Right atrium auricular region (tissue), 2 donors: ENCODE measurements around the gene IGFBP6. TPM values are rescaled to one million over a fixed set of nuclear protein-coding genes. Genes with fewer than 3 reads are reported as not detected.

Experiments
- DNase-seq: peaks from one replicate; pipeline ENCODE4 v3.0.0-alpha.2; 2019; ENCODE audit warnings: low spot score
- H3K27ac ChIP-seq, 2 donors: fragments of 200-600 bp; sonication (generic); 1 replicate in 1 of 2; 2 replicates in 1 of 2; pipeline ENCODE4 v1.5.1; 2016 to 2019
- H3K27me3 ChIP-seq, 2 donors: fragments of 200-600 bp; sonication (generic); one replicate each; pipeline versions ENCODE4 v1.5.1 to v1.6.0; 2017 to 2019
- H3K36me3 ChIP-seq: fragments of 200-600 bp; sonication (generic); one replicate; pipeline ENCODE4 v1.5.1; 2016
- H3K4me1 ChIP-seq, 2 donors: fragments of 200-600 bp; sonication (generic); one replicate each; pipeline versions ENCODE4 v1.5.1 to v1.6.0; 2017 to 2019
- H3K4me3 ChIP-seq, 2 donors: fragments of 200-600 bp; sonication (generic); 1 replicate in 1 of 2; 2 replicates in 1 of 2; pipeline ENCODE4 v1.5.1; 2017 to 2019; ENCODE audit warnings: mild to moderate bottlenecking in 1 of 2, moderate library complexity in 1 of 2
- H3K9me3 ChIP-seq, 2 donors: fragments of 200-600 bp; sonication (generic); one replicate each; pipeline ENCODE4 v1.5.1; 2019
- CTCF ChIP-seq, 2 donors: fragments of 200-600 bp; sonication (generic); IDR thresholded peaks; one replicate each; pipeline ENCODE4 v1.5.1; 2019; ENCODE audit warnings: antibody characterized with exemption in 2 of 2
- total RNA-seq, 2 donors: library from RNA; depleted of rRNA; stranded (reverse); fragments of >200 nt; gene quantifications; one replicate each; pipeline ENCODE4 v1.1.0, GENCODE V29; 2016

The IGFBP6 gene
- total RNA-seq, 2 donors from 2014 or later = 99.0 to 358 TPM

- H3K9me3 ChIP-seq = no peaks in the 10 kb centered on the region
- no peak for DNase-seq
- H3K4me3 ChIP-seq = no peak overlapping the region
- H3K27me3 ChIP-seq = no peaks in the 10 kb centered on the region
- no peak for TF ChIP-seq CTCF (IDR thresholded peaks at IDR 0.05)
- H3K36me3 ChIP-seq = peaks cover 73% of the 10 kb centered on the region
- H3K4me1 ChIP-seq = peaks cover 0 to 84% of the 10 kb centered on the region in 2 donors
- H3K27ac ChIP-seq = peak overlapping the region; percentile 67 to 80
Measured at GRCh38 chr12:53064613-53065436, 32.6 kb upstream of the IGFBP6 start.

- H3K4me3 ChIP-seq = no peak overlapping the region
- H3K27ac ChIP-seq = peak overlapping the region; percentile 67 to 80
- peaks cover 67% of the 10 kb centered on the region for H3K36me3 ChIP-seq
- TF ChIP-seq CTCF (IDR thresholded peaks at IDR 0.05) = no peak
- DNase-seq = peak; percentile 58
- peaks cover 0 to 84% of the 10 kb centered on the region in 2 donors for H3K4me1 ChIP-seq
- H3K9me3 ChIP-seq = no peaks in the 10 kb centered on the region
- no peaks in the 10 kb centered on the region for H3K27me3 ChIP-seq
Measured at GRCh38 chr12:53065470-53065869, 32.0 kb upstream of the IGFBP6 start.

DNA sequence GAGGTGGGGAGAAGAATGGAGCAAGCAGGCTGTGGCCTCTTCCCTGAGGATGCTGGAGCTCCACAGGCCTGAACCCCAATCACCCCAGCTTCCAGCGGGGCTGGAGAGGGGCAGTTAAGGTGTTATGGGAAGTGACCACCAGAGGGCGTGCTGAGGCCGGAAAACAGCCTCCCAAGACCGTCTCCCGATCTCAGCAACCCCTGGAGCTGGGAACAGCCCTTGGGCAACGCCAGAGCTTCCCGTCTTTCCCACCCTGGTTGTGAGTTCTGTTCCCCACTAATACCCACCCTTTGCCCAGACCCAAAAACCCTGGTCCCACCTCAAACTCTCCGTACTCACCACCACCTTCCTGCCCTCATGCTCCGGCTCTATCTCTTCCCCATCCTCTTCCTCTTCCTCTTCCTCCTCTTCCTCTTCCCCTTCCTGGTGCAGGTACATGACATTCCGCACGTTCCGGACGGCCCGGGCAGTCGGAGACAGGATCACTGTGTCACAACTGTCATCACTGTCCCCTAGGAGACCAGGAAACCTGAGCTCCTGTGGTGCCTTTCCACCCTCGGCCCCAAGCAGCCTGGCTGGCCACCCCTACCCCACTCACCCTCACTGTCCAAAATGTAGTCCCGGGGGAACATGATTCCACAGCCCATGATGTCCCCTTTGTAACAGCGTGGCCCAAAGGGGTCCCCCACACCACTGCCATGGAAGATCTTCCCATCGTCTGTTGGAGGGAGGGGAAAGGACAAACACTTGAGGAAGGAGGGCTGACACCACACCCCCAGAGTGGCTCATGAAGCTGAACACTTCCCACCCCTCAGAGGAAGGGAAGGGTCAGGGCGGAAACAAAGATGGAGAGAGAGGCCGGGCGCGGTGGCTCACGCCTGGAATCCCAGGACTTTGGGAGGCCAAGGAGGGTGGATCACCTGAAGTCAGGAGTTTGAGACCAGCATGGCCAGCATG, 31.2 kb upstream of the IGFBP6 start:
- peak; percentile 86 for DNase-seq
- Histone ChIP-seq H3K9me3 (no peaks in the 10 kb centered on the region), H3K27me3 (no peaks in the 10 kb centered on the region), H3K4me1 (peaks cover 0 to 84% of the 10 kb centered on the region in 2 donors), H3K36me3 (peaks cover 59% of the 10 kb centered on the region), H3K27ac (peak overlapping the region; percentile 67 to 80), H3K4me3 (no peak overlapping the region)
- TF ChIP-seq CTCF (IDR thresholded peaks at IDR 0.05) = peak; percentile 88 to 93

GRCh38 chr12:53067074-53067992, 30.1 kb upstream of the IGFBP6 start:
- no peak for DNase-seq
- Histone ChIP-seq H3K27me3 (no peaks in the 10 kb centered on the region), H3K27ac (peak overlapping the region in 1 of 2 donors; percentile 80), H3K9me3 (no peaks in the 10 kb centered on the region), H3K4me1 (peaks cover 0 to 84% of the 10 kb centered on the region in 2 donors), H3K4me3 (no peak overlapping the region), H3K36me3 (peaks cover 48% of the 10 kb centered on the region)
- no peak for TF ChIP-seq CTCF (IDR thresholded peaks at IDR 0.05)
